ENCODE data around the gene YRDC.

DNA sequence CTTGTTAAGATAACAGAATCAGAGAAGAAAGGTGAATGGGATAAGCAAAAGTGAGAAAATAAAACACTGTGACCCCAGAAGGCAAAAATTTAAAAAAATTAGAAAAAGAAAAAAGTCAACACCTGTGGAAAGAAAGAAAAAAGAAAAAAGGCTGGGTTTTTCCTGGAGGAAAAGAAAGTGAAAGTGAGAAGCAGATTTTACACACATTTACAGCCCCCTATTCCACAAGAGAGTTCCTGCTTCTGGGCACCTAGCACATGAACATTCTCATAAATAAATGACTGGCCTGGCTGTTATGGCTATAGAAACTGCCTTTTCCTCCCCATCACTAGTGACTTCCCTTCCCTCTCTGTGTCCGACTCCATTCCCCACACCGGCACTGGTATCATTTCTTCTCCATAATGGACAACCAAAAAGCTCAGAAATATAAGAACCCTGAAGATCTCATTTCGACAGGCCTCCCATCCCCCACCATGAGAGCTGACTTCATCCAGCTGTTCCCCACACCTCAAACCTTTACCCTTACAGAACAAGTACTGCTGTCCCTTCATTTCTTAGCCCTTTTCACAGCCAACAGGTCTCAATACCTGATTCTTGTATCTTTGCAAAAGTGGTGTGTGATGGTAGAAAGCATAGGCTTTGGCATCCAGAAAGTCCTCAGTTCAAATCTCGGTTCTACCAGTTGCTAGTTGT, 38.8 kb upstream of the YRDC start:
- TF ChIP-seq EZH2phosphoT487 (IDR thresholded peaks at IDR 0.05; ENCODE audit: borderline replicate concordance) = no peak
- TF ChIP-seq, protein P1, sequence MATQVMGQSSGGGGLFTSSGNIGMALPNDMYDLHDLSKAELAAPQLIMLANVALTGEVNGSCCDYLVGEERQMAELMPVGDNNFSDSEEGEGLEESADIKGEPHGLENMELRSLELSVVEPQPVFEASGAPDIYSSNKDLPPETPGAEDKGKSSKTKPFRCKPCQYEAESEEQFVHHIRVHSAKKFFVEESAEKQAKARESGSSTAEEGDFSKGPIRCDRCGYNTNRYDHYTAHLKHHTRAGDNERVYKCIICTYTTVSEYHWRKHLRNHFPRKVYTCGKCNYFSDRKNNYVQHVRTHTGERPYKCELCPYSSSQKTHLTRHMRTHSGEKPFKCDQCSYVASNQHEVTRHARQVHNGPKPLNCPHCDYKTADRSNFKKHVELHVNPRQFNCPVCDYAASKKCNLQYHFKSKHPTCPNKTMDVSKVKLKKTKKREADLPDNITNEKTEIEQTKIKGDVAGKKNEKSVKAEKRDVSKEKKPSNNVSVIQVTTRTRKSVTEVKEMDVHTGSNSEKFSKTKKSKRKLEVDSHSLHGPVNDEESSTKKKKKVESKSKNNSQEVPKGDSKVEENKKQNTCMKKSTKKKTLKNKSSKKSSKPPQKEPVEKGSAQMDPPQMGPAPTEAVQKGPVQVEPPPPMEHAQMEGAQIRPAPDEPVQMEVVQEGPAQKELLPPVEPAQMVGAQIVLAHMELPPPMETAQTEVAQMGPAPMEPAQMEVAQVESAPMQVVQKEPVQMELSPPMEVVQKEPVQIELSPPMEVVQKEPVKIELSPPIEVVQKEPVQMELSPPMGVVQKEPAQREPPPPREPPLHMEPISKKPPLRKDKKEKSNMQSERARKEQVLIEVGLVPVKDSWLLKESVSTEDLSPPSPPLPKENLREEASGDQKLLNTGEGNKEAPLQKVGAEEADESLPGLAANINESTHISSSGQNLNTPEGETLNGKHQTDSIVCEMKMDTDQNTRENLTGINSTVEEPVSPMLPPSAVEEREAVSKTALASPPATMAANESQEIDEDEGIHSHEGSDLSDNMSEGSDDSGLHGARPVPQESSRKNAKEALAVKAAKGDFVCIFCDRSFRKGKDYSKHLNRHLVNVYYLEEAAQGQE (IDR thresholded peaks at IDR 0.05; ENCODE audit: low read depth) = no peak
- TF ChIP-seq, protein P2, sequence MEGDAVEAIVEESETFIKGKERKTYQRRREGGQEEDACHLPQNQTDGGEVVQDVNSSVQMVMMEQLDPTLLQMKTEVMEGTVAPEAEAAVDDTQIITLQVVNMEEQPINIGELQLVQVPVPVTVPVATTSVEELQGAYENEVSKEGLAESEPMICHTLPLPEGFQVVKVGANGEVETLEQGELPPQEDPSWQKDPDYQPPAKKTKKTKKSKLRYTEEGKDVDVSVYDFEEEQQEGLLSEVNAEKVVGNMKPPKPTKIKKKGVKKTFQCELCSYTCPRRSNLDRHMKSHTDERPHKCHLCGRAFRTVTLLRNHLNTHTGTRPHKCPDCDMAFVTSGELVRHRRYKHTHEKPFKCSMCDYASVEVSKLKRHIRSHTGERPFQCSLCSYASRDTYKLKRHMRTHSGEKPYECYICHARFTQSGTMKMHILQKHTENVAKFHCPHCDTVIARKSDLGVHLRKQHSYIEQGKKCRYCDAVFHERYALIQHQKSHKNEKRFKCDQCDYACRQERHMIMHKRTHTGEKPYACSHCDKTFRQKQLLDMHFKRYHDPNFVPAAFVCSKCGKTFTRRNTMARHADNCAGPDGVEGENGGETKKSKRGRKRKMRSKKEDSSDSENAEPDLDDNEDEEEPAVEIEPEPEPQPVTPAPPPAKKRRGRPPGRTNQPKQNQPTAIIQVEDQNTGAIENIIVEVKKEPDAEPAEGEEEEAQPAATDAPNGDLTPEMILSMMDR (IDR thresholded peaks at IDR 0.05 in 2 of 3, conservative IDR thresholded peaks at IDR 0.05 in 1 of 3; ENCODE audit: borderline replicate concordance in 1 of 3, insufficient read depth in 1 of 3, low read depth in 2 of 3, low read length in 2 of 3) = no peak
- TF ChIP-seq ZNF274 (IDR thresholded peaks at IDR 0.05; ENCODE audit: low read depth, low read length) = no peak
- no peak for TF ChIP-seq EZH2 (IDR thresholded peaks at IDR 0.05)
- TF ChIP-seq CEBPB (IDR thresholded peaks at IDR 0.05; ENCODE audit: low read depth) = no peak
- no peak for TF ChIP-seq POLR2AphosphoS5 (IDR thresholded peaks at IDR 0.05; ENCODE audit: low read depth, low read length)
- no peak for TF ChIP-seq POLR2A (IDR thresholded peaks at IDR 0.05; ENCODE audit: borderline replicate concordance, extremely low read depth, insufficient read depth, insufficient read length)
- no peak for TF ChIP-seq TCF7L2 (IDR thresholded peaks at IDR 0.05; ENCODE audit: borderline replicate concordance, extremely low read depth, insufficient read depth, insufficient read length)
- no peak for TF ChIP-seq SP1 (IDR thresholded peaks at IDR 0.05; ENCODE audit: low read depth)

Measured in HCT116 (cell line).